HCT116 (cell line): Measurements from ENCODE around the gene VPS11. TPM values are rescaled to one million over a fixed set of nuclear protein-coding genes. Genes with fewer than 3 reads are reported as not detected.

Source experiments
- ATAC-seq: fragments of 200-7000 bp; cut with Tn5 transposase; 2 replicates; pipeline ENCODE4 v1.9.1; 2020; ENCODE audit warnings: mild to moderate bottlenecking, moderate library complexity
- BruUV-seq: library from RNA; stranded (reverse); fragments of 400-500 nt; replicated peaks from 2 replicates; lab custom pipeline; 2021; lab: Mats Ljungman, UMichigan
- CTCF ChIA-PET: fragments of 300-600 bp; sonication (Branson Sonifier 250); formaldehyde crosslinking; loops from one replicate; lab custom pipeline; 2021; ENCODE audit warnings: antibody characterized with exemption; lab: Charles Lee
- POLR2A ChIA-PET: fragments of 300-600, 350-600 bp; sonication (Branson Sonifier 250); formaldehyde crosslinking; loops from one replicate; lab custom pipeline; 2021; ENCODE audit warnings: antibody characterized with exemption; lab: Charles Lee
- RAD21 ChIA-PET, 2 experiments: fragments of 300-600 bp; sonication (Branson Sonifier 250); formaldehyde crosslinking; loops; one replicate each; lab custom pipeline; 2023; ENCODE audit warnings: low total read pairs in 2 of 2; ENCODE audit not compliant: uncharacterized antibody in 2 of 2, unreplicated experiment in 2 of 2, low non-redundant PET in 1 of 2; lab: Charles Lee
- DNase-seq: peaks from one replicate; pipeline ENCODE4 v3.0.0-alpha.2; 2010; ENCODE audit warnings: low read depth, low spot score
- H2AFZ ChIP-seq: fragments of 200-600 bp; shearing (Covaris generic), sonication (generic); 2 replicates; pipeline ENCODE4 v1.6.1; 2017; ENCODE audit warnings: low read depth, mixed run types, mixed read lengths, antibody characterized with exemption, low read length; ENCODE audit not compliant: poor library complexity, severe bottlenecking
- H3K27ac ChIP-seq: 2 replicates; pipeline ENCODE4 v1.5.1; 2012; ENCODE audit warnings: low read depth, low read length
- H3K27me3 ChIP-seq: fragments of 200-600 bp; sonication (generic); 2 replicates; pipeline ENCODE4 v1.6.1; 2016; ENCODE audit warnings: mixed run types, low read length, mixed read lengths; ENCODE audit not compliant: insufficient read depth
- H3K36me3 ChIP-seq, 2 experiments: fragments of 200-500 bp in 1 of 2; fragments of 200-600 bp in 1 of 2; sonication (Bioruptor generic) in 1 of 2; sonication (generic) in 1 of 2; 2 replicates each; pipeline versions ENCODE4 v1.5.1 to v1.6.1; 2014 to 2016; ENCODE audit warnings: low read length in 2 of 2, inconsistent platforms in 1 of 2, mixed read lengths in 1 of 2, mixed run types in 1 of 2; ENCODE audit not compliant: insufficient read depth in 2 of 2, control insufficient read depth in 1 of 2
- H3K4me1 ChIP-seq, 2 experiments: fragments of 200-600 bp in 1 of 2; sonication (generic) in 1 of 2; 2 replicates each; pipeline versions ENCODE4 v1.5.1 to v1.6.1; 2012 to 2017; ENCODE audit warnings: low read length in 2 of 2, inconsistent platforms in 1 of 2, mild to moderate bottlenecking in 1 of 2, mixed read lengths in 1 of 2, mixed run types in 1 of 2, moderate library complexity in 1 of 2; ENCODE audit not compliant: insufficient read depth in 2 of 2, control insufficient read depth in 1 of 2
- H3K4me2 ChIP-seq: fragments of 200-600 bp; sonication (generic); 2 replicates; pipeline ENCODE4 v1.6.1; 2017; ENCODE audit warnings: mixed run types, low read length, mixed read lengths
- H3K4me3 ChIP-seq, 2 experiments: fragments of 200-600 bp in 1 of 2; sonication (generic) in 1 of 2; replicated peaks in 1 of 2; 2 replicates each; pipeline ENCODE4 v1.5.1; 2011 to 2016; ENCODE audit warnings: low read length in 2 of 2, control low read depth in 1 of 2, low read depth in 1 of 2, mild to moderate bottlenecking in 1 of 2, mixed read lengths in 1 of 2, mixed run types in 1 of 2
- H3K79me2 ChIP-seq: fragments of 200-600 bp; sonication (generic); 2 replicates; pipeline ENCODE4 v1.6.1; 2017; ENCODE audit warnings: mild to moderate bottlenecking, mixed run types, low read length, moderate library complexity, mixed read lengths; ENCODE audit not compliant: insufficient read depth
- H3K9ac ChIP-seq: fragments of 200-600 bp; sonication (generic); 2 replicates; pipeline ENCODE4 v1.6.1; 2016; ENCODE audit warnings: low read length, mixed read lengths
- H3K9me2 ChIP-seq: fragments of 200-600 bp; sonication (generic), shearing (Covaris generic); 2 replicates; pipeline ENCODE4 v1.6.1; 2017; ENCODE audit warnings: mixed run types, mild to moderate bottlenecking, moderate library complexity; ENCODE audit not compliant: insufficient read depth
- H3K9me3 ChIP-seq, 2 experiments: fragments of 200-500 bp in 1 of 2; fragments of 200-600 bp in 1 of 2; sonication (Bioruptor generic) in 1 of 2; sonication (generic) in 1 of 2; 2 replicates each; pipeline ENCODE4 v1.6.1; 2014 to 2017; ENCODE audit warnings: low read length in 2 of 2, mixed read lengths in 2 of 2, inconsistent platforms in 1 of 2, low read depth in 1 of 2, mild to moderate bottlenecking in 1 of 2, mixed run types in 1 of 2, moderate library complexity in 1 of 2; ENCODE audit not compliant: control insufficient read depth in 1 of 2, insufficient read depth in 1 of 2
- H4K20me1 ChIP-seq: fragments of 200-600 bp; sonication (generic), shearing (Covaris generic); 2 replicates; pipeline ENCODE4 v1.6.1; 2017; ENCODE audit warnings: mixed run types, mild to moderate bottlenecking, moderate library complexity; ENCODE audit not compliant: insufficient read depth
- CBX3 ChIP-seq: IDR thresholded peaks from 2 replicates; pipeline ENCODE4 v1.6.1; 2012; ENCODE audit warnings: low read depth
- CEBPB ChIP-seq: IDR thresholded peaks from 2 replicates; pipeline ENCODE4 v1.6.1; 2012; ENCODE audit warnings: low read depth
- EZH2 ChIP-seq: fragments of 200-600 bp; sonication (generic); IDR thresholded peaks from 2 replicates; pipeline ENCODE4 v1.6.1; 2017; ENCODE audit warnings: antibody characterized with exemption, mixed run types
- EZH2phosphoT487 ChIP-seq: fragments of 200-600 bp; IDR thresholded peaks from 2 replicates; pipeline ENCODE4 v1.6.1; 2018; ENCODE audit warnings: antibody characterized with exemption, borderline replicate concordance
- FOSL1 ChIP-seq: IDR thresholded peaks from 2 replicates; pipeline ENCODE4 v1.6.1; 2012; ENCODE audit warnings: low read depth
- JUND ChIP-seq: IDR thresholded peaks from 2 replicates; pipeline ENCODE4 v1.6.1; 2012
- POLR2AphosphoS5 ChIP-seq: IDR thresholded peaks from 2 replicates; pipeline ENCODE4 v1.6.1; 2011; ENCODE audit warnings: mild to moderate bottlenecking, low read depth, low read length, moderate library complexity
- SIN3A ChIP-seq: IDR thresholded peaks from 2 replicates; pipeline ENCODE4 v1.6.1; 2012; ENCODE audit warnings: low read depth
- SRF ChIP-seq: IDR thresholded peaks from 2 replicates; pipeline ENCODE4 v1.6.1; 2012; ENCODE audit warnings: low read depth
- ZFX ChIP-seq: fragments of 450-650 bp; IDR thresholded peaks from 2 replicates; pipeline ENCODE4 v1.6.1; 2017
- ZNF274 ChIP-seq: fragments of 200-500 bp; sonication (Bioruptor generic); IDR thresholded peaks from 2 replicates; pipeline ENCODE4 v1.6.1; 2014; ENCODE audit warnings: mild to moderate bottlenecking, low read depth, low read length, inconsistent platforms
- intact Hi-C: fragments of 100-400 bp; cut with micrococcal nuclease; formaldehyde crosslinking; loops from 2 replicates; pipeline ENCODE4 v1.10.0; 2022
- total RNA-seq: library from RNA; stranded (reverse); gene quantifications from one replicate; pipeline ENCODE4 v1.2.1, GENCODE V29; 2021; ENCODE audit not compliant: unreplicated experiment
- TF ChIP-seq, protein P1 (sequence below): IDR thresholded peaks from 2 replicates; pipeline ENCODE4 v1.6.1; 2012
- TF ChIP-seq, protein P2 (sequence below): IDR thresholded peaks from 2 replicates; pipeline ENCODE4 v1.6.1; 2012
- TF ChIP-seq, protein P3 (sequence below): IDR thresholded peaks from 2 replicates; pipeline ENCODE4 v1.6.1; 2011; ENCODE audit warnings: mild to moderate bottlenecking, low read length, moderate library complexity; ENCODE audit not compliant: insufficient replicate concordance; ENCODE audit errors: extremely low read depth

VPS11 gene
- total RNA-seq, 1 experiment from 2014 or later, result 20.4 TPM

DNA sequence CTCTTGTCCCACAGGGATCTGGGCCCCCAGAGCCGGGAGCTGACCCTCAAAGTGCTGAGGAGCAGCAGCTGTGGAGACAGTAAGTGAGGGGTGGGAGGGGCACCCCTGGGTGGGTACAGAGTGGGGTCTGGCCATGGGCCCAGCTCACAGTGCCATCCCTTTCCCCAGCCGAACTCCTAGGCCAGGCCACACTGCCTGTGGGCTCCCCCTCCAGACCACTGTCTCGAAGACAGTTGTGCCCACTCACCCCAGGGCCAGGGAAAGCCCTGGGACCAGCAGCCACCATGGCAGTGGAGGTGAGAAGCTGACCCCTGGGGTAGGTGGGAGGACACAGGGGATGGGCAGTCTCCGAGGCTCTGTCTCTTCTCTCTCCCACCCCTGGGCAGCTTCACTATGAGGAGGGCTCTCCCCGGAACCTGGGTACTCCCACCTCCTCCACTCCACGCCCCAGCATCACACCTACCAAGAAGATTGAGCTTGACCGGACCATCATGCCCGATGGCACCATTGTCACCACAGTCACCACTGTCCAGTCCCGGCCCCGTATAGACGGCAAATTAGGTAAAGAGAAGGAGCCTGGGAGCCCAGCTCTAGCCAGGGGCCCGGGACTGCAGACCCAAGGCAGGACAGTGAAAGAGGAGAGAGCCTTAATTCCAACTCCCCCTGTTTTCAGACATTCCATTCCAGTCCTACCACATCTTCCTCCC is 44.8 kb downstream of the VPS11 start:
- H4K20me1 ChIP-seq, result no peaks in the 10 kb centered on the region
- intact Hi-C loops, result no loop called here
- peaks cover 6% of the 10 kb centered on the region; the same call in 1 of the 2 replicates for H3K79me2 ChIP-seq
- BruUV-seq, result no TSS peak
- no peak overlapping the region for H3K9ac ChIP-seq
- no peaks in the 10 kb centered on the region for H3K9me3 ChIP-seq
- no peak for DNase-seq
- H2AFZ ChIP-seq, result no peak overlapping the region
- H3K27me3 ChIP-seq, result no peaks in the 10 kb centered on the region
- no peak for ATAC-seq
- ChIA-PET POLR2A (interaction anchor here (1.3 to 2.9 kb wide), 2 partner anchors 9 to 10 kb away, joined by 3 to 9 read pairs; partner anchors contain the start of genes DPAGT1 and HINFP), CTCF (no interaction called here)
- peaks cover 7 to 19% of the 10 kb centered on the region in 2 experiments for H3K4me1 ChIP-seq
- H3K9me2 ChIP-seq, result no peaks in the 10 kb centered on the region
- no peak overlapping the region for H3K4me2 ChIP-seq
- no peak overlapping the region; the same call in 1 of the 2 replicates for H3K27ac ChIP-seq
- peaks cover 11 to 21% of the 10 kb centered on the region in 2 experiments; a peak in 2 of 4 replicates for H3K36me3 ChIP-seq
- no peak for TF ChIP-seq CBX3
- TF ChIP-seq ZNF274, result no peak
- TF ChIP-seq SIN3A, result no peak
- TF ChIP-seq, protein P1, sequence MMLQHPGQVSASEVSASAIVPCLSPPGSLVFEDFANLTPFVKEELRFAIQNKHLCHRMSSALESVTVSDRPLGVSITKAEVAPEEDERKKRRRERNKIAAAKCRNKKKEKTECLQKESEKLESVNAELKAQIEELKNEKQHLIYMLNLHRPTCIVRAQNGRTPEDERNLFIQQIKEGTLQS, result no peak
- no peak for TF ChIP-seq POLR2AphosphoS5
- no peak for TF ChIP-seq EZH2
- TF ChIP-seq SRF, result no peak
- no peak for TF ChIP-seq JUND
- no peak for TF ChIP-seq CEBPB
- TF ChIP-seq EZH2phosphoT487, result no peak
- TF ChIP-seq, protein P2, sequence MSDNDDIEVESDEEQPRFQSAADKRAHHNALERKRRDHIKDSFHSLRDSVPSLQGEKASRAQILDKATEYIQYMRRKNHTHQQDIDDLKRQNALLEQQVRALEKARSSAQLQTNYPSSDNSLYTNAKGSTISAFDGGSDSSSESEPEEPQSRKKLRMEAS, result no peak
- TF ChIP-seq, protein P3, sequence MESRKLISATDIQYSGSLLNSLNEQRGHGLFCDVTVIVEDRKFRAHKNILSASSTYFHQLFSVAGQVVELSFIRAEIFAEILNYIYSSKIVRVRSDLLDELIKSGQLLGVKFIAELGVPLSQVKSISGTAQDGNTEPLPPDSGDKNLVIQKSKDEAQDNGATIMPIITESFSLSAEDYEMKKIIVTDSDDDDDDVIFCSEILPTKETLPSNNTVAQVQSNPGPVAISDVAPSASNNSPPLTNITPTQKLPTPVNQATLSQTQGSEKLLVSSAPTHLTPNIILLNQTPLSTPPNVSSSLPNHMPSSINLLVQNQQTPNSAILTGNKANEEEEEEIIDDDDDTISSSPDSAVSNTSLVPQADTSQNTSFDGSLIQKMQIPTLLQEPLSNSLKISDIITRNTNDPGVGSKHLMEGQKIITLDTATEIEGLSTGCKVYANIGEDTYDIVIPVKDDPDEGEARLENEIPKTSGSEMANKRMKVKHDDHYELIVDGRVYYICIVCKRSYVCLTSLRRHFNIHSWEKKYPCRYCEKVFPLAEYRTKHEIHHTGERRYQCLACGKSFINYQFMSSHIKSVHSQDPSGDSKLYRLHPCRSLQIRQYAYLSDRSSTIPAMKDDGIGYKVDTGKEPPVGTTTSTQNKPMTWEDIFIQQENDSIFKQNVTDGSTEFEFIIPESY, result no peak
- no peak for TF ChIP-seq ZFX
- no peak for TF ChIP-seq FOSL1
- TF ChIP-seq, all 23 proteins: peak for 0
- H3K4me3 ChIP-seq, result no peak overlapping the region
- RAD21 ChIA-PET, result no interaction called here
